Activated naive CD4-positive, alpha-beta T cell treated with anti-CD3 and anti-CD28 coated beads, Interleukin-2, amount 50 U/mL, for 72 hours (primary cell): ENCODE measurements around the gene HOPX. TPM values are rescaled to one million over a fixed set of nuclear protein-coding genes. Genes with fewer than 3 reads are reported as not detected.
"Not testable (repeated sequence)": the region's sequence is repeated elsewhere in the genome, so short reads cannot be mapped to it uniquely, and the experiment has no call there.

ENCODE experiments used
- ATAC-seq, 2 donors: fragments of 150-1000 bp; cut with Tn5 transposase; 2 replicates each; pipeline ENCODE4 v1.10.0; 2021; ENCODE audit warnings: mild to moderate bottlenecking in 2 of 2, moderate library complexity in 2 of 2
- DNase-seq, 2 donors: peaks; one replicate each; pipeline ENCODE4 v3.0.0; 2021 to 2022; ENCODE audit warnings: low spot score in 2 of 2
- H3K27ac Mint-ChIP-seq, 2 donors: one replicate each; pipeline ENCODE4 v1.8.0; 2022; ENCODE audit warnings: mild to moderate bottlenecking in 2 of 2, mixed read lengths in 2 of 2
- H3K36me3 Mint-ChIP-seq, 2 donors: one replicate each; pipeline ENCODE4 v1.8.0; 2022; ENCODE audit warnings: mixed read lengths in 2 of 2
- H3K9me3 Mint-ChIP-seq, 2 donors: one replicate each; pipeline ENCODE4 v1.8.0; 2022; ENCODE audit warnings: mixed read lengths in 2 of 2
- total RNA-seq, 2 donors: library from RNA; stranded (reverse); gene quantifications; one replicate each; pipeline ENCODE4 v1.2.3, GENCODE V29; 2022

The HOPX gene
- total RNA-seq, 2 donors from 2014 or later = 21.0 to 33.5 TPM

DNA sequence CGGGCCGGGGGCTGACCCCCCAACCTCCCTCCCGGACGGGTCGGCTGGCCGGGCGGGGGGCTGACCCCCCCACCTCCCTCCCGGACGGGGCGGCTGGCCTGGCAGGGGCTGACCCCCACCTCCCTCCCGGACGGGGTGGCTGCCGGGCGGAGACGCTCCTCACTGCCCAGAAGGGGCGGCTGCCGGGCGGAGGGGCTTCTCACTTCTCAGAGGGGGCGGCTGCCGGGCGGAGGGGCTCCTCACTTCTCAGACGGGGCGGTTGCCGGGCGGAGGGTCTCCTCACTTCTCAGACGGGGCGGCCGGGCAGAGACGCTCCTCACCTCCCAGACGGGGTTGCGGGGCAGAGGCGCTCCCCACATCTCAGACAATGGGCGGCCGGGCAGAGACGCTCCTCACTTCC, 12.4 kb upstream of the HOPX start:
- ATAC-seq, H3K36me3 Mint-ChIP-seq, DNase-seq, H3K27ac Mint-ChIP-seq, H3K9me3 Mint-ChIP-seq: not testable (repeated sequence)

DNA sequence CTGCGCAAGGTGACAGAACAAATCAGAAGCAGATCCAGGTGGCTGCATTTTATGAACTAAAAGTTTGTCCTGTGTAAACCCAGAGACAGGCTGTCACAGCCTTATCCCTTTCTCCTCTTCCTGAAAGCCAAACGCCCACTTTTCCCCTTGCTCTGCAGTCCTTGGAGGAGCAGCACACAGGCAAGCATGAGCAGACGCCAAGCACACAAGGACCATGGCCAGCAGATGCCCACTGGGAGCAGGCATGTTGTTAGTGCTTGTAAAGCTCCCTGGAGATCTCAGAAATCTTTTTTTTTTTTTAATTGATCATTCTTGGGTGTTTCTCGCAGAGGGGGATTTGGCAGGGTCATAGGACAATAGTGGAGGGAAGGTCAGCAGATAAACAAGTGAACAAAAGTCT, 11.5 kb upstream of the HOPX start:
- no peak overlapping the region for H3K27ac Mint-ChIP-seq
- no peak for DNase-seq
- H3K36me3 Mint-ChIP-seq = no peaks in the 10 kb centered on the region
- no peak for ATAC-seq
- no peaks in the 10 kb centered on the region for H3K9me3 Mint-ChIP-seq

DNA sequence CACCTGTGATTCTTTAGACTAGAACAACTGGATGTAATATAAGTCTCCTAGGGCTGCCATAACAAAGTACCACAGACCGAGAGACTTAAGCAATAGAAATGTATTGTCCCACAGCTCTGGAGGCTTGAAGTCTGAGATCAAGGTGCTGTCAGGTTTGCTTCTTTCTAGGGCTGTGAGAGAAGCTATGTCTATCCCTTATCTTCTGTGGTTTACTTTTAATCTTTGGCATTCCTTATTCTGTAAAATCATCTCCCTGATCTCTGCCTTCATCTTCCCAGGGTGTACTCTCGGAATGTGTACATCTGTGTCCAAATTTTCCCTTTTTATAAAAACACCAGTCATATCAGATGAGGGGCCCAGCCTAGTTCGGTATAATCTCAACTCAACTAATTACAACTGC, 10.3 kb upstream of the HOPX start:
- Mint-ChIP-seq H3K27ac (no peak overlapping the region), H3K9me3 (no peaks in the 10 kb centered on the region), H3K36me3 (no peaks in the 10 kb centered on the region)
- ATAC-seq (no peak), DNase-seq (no peak)

DNA sequence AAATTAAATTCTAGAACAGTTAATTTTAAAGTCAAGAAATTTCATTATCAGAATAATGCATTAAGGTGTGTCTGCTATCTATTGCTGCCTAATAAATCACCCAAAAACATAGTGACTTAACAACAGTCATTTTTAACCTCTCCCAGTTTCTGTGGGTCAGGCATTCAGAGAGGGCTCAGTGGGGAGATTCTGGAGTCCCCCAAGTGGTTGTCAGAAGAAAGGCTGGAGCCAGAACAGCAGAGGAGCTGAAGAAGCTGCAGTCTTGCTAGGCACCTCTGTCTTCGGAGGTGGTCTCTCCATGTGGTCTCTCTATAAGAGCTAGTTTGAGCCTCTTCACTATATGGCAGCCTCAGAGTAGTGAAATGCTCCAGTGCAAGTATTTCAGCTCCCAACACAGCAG, 9.3 kb upstream of the HOPX start:
- no peaks in the 10 kb centered on the region for H3K36me3 Mint-ChIP-seq

DNA sequence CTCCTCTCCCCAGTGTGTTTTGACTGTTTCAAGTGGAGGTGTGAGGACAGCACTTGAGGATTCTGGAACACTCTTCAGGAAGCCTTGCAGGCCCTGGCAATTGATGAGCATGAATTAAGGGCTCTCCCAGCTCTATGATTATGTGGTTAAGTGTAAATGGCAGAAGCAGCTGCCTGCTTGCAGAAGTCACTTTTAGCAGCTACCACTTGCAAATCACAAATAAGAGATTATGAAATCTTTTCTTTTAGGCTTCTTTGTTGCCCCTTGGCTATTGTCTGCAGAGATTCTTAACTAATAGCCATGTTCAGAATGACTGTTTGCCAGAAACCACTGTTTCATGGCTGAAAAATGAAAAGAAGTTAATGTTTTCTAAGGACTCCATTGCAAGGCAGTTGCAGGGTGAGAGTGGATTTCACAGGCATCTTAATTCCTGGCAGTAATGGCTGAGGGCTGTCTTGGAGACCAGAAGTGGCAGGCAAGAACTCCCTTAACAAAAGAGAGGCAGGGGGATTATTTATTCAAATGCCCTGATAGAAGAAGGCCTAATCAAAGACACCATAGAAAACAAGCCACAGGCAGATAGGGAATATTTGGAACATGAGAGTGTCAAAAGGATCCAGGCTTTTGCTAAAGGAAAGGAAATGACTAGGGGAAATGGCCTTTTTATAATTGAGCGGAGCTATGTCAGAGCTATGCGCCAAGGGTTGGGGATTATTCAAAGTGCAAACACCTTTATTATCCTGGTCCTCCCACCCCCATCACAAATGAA, 8.3 kb upstream of the HOPX start:
- no peaks in the 10 kb centered on the region for H3K9me3 Mint-ChIP-seq
- ATAC-seq (no peak), DNase-seq (no peak)
- no peak overlapping the region for H3K27ac Mint-ChIP-seq
- H3K36me3 Mint-ChIP-seq = peaks cover 0 to 3% of the 10 kb centered on the region in 2 donors

More for the DNA sequence above, 9.3 kb upstream of the HOPX start:
- ATAC-seq (no peak), DNase-seq (no peak)
- H3K9me3 Mint-ChIP-seq = no peaks in the 10 kb centered on the region
- no peak overlapping the region for H3K27ac Mint-ChIP-seq

DNA sequence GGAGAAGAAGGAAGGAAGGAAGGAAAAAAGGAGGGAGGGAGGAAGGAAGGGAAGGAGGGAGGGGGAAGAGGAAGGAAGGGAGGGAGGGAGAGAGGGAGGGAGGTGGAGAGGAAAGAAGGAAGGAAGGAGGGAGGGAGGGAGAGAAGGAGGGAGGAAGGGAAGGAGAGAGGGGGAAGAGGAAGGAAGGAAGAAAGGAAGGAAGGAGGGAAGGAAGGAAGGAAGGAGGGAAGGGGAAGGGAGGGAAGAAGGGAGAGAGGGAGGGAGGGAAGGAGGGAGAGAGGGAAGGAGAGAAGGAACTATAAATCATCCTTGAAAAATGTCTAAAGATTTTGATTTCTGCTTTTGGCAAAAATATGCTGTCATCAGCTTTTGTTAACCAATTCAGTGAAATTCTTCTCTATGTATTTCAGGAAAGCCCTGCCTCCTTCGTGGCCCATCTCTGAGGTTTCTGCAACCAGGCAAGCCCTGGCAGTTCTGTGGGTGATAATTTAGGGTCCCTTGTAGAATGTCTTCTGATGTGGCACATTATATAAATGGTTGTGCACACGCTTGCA, 7.1 kb upstream of the HOPX start:
- no peak for DNase-seq
- H3K27ac Mint-ChIP-seq = no peak overlapping the region
- no peak for ATAC-seq
- H3K9me3 Mint-ChIP-seq = peaks cover 0 to 5% of the 10 kb centered on the region in 2 donors
- H3K36me3 Mint-ChIP-seq = peaks cover 0 to 14% of the 10 kb centered on the region in 2 donors

DNA sequence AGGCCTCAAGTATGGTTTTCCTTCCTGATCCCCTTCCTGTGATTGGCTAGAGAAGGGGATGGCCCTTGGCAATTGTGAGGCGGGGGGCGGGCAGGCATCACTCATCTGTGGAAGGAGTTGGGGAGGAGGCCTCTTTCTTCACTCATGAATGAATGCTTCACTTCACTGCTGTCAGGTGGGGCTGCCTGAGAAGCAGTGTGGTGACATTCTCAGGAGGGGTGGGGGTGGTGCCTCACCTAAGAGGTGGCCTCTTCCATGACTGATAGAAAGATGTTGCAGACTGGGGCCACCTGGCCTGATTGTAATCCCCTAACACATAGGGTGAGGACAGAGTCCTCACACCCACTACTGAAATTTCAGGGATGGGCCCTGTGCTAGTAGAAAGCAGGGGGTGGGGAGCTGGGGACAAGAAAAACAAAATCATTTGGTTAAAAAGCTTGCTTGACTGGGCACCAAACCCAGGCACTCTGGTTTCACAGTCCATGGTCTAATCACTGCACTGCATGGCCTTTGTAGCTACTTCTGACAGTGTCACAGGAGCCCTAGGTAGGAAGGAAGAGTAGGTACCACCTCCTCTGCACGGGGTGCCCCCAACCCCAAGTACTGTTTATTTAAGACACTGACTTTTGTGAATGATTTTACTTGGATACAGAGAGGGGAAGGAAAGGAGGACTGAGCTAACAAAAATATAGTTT, 5.6 kb upstream of the HOPX start:
- ATAC-seq (peak in 1 of 2 donors; percentile 42), DNase-seq (no peak)
- H3K27ac Mint-ChIP-seq = peak overlapping the region in 1 of 2 donors; percentile 2
- H3K36me3 Mint-ChIP-seq = peaks cover 0 to 14% of the 10 kb centered on the region in 2 donors
- H3K9me3 Mint-ChIP-seq = peaks cover 0 to 5% of the 10 kb centered on the region in 2 donors

DNA sequence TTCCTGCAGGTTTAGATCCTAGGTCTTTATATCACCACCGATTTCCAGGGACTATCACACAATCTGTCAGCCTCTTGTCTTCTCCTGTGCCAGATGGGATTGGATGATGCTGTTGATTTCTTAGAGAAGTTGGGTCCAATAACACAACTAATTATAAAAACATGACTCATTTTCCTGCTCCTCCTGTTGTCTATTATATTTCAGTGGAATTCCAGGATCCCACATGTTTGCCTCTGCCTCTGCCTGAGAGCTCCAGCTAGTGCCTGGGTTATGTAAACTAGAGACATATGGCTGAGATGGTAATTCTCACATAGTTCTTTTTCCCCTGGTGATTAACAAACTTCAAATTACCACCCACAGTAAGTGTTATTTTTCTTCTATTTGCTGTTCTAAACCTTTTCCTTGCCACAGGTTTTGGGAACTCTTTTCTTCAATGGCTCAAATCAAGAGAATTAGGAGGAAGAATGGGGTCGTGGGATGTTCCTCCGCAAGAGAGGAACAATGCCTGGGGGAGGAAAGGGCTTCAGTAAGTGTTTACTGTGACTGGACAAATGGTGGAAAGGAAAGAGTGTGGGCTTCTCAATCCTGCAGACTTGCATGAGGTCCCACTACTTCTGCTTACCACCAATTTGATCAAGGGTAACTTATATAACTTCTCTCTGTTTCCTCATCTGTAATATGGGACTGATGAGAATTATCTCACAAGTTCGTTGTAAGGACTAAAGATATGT, 3.4 kb upstream of the HOPX start:
- DNase-seq (no peak), ATAC-seq (no peak)
- no peak overlapping the region for H3K27ac Mint-ChIP-seq
- peaks cover 0 to 5% of the 10 kb centered on the region in 2 donors for H3K9me3 Mint-ChIP-seq
- peaks cover 0 to 14% of the 10 kb centered on the region in 2 donors for H3K36me3 Mint-ChIP-seq

DNA sequence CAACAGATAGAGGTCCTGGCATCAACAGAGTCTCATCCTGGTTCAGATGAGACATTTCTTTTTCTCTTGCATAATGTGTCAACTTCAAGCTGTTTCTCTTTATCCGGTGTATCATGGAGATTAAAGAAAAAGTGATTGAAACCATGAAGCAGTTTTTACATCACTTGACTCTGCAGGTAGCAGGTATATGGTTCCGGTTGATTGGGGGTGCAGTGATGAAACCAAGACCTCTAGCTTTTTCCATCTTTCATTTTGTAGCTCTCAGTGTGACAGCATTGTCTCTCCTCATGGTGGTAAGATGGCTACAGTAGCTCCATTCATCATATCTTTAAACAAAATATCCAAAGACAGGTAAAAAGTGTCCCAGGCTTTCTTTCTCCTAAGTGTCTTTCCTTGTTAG, 2.4 kb upstream of the HOPX start:
- DNase-seq (no peak), ATAC-seq (peak in 1 of 2 donors; percentile 56)
- H3K27ac Mint-ChIP-seq = no peak overlapping the region
- peaks cover 0 to 5% of the 10 kb centered on the region in 2 donors for H3K9me3 Mint-ChIP-seq
- H3K36me3 Mint-ChIP-seq = peaks cover 0 to 14% of the 10 kb centered on the region in 2 donors

DNA sequence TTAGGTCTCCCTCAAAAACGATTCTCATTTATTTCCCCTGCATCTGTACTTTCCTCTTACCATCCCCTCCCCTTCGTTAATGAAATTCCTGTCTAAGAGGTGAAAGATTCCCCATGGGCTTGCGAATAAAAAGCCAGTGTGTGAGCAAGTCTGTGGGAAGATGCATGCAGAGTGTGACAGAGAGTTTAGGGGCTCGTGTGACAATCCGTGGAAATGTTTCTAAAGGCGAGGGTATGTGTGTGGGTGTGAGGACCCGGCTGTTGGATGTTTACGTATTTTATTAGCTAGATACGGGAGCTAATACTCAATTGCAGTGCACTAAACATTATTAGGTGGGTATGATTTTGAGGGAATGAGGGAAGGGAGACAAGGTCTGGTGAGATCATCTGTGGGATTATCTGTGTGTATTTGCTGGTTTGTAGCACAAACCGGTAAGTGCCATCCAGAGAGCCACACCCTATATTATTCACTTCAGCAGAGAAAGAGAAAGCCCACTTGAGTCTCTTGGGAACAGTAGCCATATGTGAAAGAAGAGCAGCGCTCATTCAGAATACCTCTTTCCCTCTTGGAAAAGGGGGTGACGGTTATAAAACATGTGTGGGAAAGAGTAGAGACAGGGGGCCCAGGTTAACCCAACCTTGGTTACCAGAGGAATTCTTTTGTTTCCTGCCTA, 893 bp upstream of the HOPX start:
- Mint-ChIP-seq H3K9me3 (peaks cover 0 to 5% of the 10 kb centered on the region in 2 donors), H3K36me3 (peaks cover 0 to 14% of the 10 kb centered on the region in 2 donors), H3K27ac (peak overlapping the region in 1 of 2 donors; percentile 84)
- DNase-seq (no peak), ATAC-seq (no peak)

DNA sequence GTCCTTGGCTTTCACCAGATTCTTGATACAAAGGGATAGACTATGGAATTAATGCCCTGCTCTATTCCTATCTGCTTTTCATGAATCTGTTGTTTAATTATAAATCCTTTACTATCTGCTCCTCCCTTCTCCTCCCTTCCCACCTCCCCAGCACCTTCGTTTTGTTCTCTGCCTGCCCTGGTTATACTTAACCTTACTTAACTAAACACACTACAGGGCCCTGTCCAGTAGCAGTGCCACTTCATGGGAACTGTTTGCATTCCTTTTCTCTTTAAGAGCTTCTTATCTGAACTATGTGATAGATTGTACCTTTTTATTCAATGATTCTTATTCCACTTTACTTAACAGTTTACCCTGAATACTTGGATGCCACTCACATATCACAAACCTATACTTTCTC, 830 bp downstream of the HOPX start:
- H3K27ac Mint-ChIP-seq = no peak overlapping the region
- no peak for ATAC-seq

DNA sequence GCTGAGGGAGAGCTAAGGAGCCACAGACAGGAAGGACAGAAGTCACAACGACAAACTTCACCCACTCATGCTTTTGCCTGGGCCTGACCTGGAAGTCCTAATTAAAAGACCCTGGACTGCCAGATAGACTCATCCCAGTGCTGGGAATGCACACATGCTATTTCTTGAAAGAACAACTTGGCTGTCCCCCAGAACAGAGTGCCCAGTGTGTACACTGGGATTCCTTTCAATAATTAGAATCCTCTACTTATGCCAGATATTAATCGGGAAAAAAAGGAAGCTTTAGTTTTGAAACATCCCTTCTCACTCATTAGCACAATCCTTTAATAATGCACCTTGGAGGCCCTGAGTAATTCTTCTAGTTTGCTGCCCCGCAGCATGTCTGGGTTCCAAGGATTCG, 3.4 kb downstream of the HOPX start:
- no peaks in the 10 kb centered on the region for H3K9me3 Mint-ChIP-seq

More for the DNA sequence above, 830 bp downstream of the HOPX start:
- H3K36me3 Mint-ChIP-seq = peaks cover 0 to 14% of the 10 kb centered on the region in 2 donors
- H3K9me3 Mint-ChIP-seq = peaks cover 0 to 5% of the 10 kb centered on the region in 2 donors
- no peak for DNase-seq

DNA sequence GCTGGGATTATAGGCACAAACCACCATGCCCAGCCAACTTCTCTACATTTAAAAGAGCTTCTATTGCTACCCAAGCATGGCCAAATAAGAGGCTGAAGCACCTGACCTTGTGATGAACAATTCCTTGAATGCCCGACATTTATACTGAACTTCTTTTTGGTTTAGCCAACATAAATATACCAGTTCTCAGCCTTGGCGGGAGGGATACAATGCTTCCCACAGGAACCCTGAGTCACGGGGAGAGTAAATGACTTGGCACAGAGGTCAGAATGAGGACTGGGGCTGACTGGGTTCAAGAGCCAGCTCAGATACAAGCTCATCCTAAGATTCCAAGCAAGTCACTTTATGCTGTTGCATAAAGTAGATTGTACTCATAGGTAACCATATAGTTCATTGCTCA, 6.1 kb downstream of the HOPX start:
- ATAC-seq (no peak), DNase-seq (no peak)
- Mint-ChIP-seq H3K9me3 (no peaks in the 10 kb centered on the region), H3K27ac (no peak overlapping the region), H3K36me3 (peaks cover 0 to 5% of the 10 kb centered on the region in 2 donors)

More for the DNA sequence above, 3.4 kb downstream of the HOPX start:
- DNase-seq = no peak
- Mint-ChIP-seq H3K27ac (no peak overlapping the region), H3K36me3 (no peaks in the 10 kb centered on the region)
- ATAC-seq = no peak

DNA sequence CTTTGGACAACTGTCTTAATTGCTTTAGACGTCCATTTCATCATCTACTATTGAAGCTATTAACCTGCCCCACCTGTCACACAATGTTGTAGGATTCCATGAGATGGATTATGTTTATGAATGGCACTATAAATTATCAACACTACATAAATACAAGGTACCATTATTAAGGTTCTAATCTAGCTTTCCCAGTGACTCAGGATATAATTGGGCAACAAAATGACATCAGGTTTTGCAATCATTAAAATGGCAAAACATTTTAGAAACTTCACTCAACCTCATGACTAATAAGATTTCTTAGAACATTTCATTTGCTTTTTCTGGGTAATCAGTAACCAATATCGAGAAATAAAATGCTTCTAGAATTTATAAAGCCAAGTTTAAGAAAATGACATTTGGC, 9.2 kb downstream of the HOPX start:
- Mint-ChIP-seq H3K36me3 (peaks cover 11 to 13% of the 10 kb centered on the region in 2 donors), H3K9me3 (no peaks in the 10 kb centered on the region), H3K27ac (no peak overlapping the region)
- DNase-seq (no peak), ATAC-seq (no peak)

DNA sequence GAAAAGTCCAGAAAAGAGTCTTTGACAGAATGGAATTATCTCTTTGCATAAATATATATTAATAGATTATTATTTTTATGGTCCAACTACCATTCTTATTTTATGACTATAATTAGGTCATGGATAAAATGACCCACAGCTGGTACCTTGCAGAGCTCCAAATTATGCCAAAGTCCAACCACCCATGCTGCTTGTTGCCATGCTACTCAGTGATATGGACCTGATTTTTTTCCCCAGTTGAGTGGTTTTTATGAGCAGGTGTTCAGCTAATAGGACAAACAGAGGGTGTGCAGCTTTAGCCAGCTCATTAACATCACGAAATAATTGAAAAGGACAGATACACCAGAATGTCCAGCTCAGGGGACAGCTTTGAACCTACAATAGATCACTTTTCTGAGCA, 9.7 kb downstream of the HOPX start:
- Mint-ChIP-seq H3K9me3 (no peaks in the 10 kb centered on the region), H3K36me3 (peaks cover 11 to 13% of the 10 kb centered on the region in 2 donors), H3K27ac (no peak overlapping the region)
- ATAC-seq (no peak), DNase-seq (no peak)

DNA sequence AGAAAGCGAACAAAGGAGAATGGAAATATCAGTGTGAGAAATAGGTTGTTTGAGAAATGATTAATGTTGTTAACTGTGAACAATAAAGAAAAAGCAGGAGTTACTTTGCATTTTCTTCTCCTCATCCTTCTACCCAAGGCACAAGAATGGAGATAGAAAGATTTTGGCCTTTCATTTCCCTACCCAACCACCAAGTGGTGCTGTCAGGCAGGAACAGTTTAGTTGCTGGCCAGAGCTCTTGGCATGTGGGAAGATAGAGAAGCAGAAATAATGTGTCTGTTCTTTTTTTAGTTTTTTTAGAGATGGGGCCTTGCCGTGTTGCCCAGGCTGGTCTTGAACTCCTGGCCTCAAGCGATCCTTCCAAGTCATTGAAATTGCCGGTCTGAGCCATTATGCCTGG, 12.8 kb downstream of the HOPX start:
- H3K27ac Mint-ChIP-seq = no peak overlapping the region
- no peak for ATAC-seq

More for the DNA sequence above, 12.8 kb downstream of the HOPX start:
- DNase-seq = no peak
- no peaks in the 10 kb centered on the region for H3K9me3 Mint-ChIP-seq
- peaks cover 11 to 13% of the 10 kb centered on the region in 2 donors for H3K36me3 Mint-ChIP-seq
